ENCODE results near the gene PTPRD.

The PTPRD gene

GRCh38 chr9:8806150-8806549 is 1806.7 kb downstream of the PTPRD start:
- TF ChIP-seq, protein P1, sequence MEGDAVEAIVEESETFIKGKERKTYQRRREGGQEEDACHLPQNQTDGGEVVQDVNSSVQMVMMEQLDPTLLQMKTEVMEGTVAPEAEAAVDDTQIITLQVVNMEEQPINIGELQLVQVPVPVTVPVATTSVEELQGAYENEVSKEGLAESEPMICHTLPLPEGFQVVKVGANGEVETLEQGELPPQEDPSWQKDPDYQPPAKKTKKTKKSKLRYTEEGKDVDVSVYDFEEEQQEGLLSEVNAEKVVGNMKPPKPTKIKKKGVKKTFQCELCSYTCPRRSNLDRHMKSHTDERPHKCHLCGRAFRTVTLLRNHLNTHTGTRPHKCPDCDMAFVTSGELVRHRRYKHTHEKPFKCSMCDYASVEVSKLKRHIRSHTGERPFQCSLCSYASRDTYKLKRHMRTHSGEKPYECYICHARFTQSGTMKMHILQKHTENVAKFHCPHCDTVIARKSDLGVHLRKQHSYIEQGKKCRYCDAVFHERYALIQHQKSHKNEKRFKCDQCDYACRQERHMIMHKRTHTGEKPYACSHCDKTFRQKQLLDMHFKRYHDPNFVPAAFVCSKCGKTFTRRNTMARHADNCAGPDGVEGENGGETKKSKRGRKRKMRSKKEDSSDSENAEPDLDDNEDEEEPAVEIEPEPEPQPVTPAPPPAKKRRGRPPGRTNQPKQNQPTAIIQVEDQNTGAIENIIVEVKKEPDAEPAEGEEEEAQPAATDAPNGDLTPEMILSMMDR (IDR thresholded peaks at IDR 0.05; ENCODE audit: insufficient read depth, low read depth, low read length, missing control alignments), result no peak
- DNase-seq (ENCODE audit: low read depth), result no peak
- H3K4me3 ChIP-seq (ENCODE audit: low read length), result no peak overlapping the region

GRCh38 chr9:8804613-8805012 is 1808.2 kb downstream of the PTPRD start:
- no peak for DNase-seq (ENCODE audit: low read depth)
- H3K4me3 ChIP-seq (ENCODE audit: low read length), result no peak overlapping the region
- TF ChIP-seq, protein P1 (IDR thresholded peaks at IDR 0.05; ENCODE audit: insufficient read depth, low read depth, low read length, missing control alignments), result no peak

GRCh38 chr9:8802242-8802641 is 1810.6 kb downstream of the PTPRD start:
- TF ChIP-seq, protein P1 (IDR thresholded peaks at IDR 0.05; ENCODE audit: insufficient read depth, low read depth, low read length, missing control alignments), result no peak
- peak; percentile 9 for DNase-seq (ENCODE audit: low read depth)
- no peak overlapping the region for H3K4me3 ChIP-seq (ENCODE audit: low read length)

- TF ChIP-seq, protein P1 (IDR thresholded peaks at IDR 0.05; ENCODE audit: insufficient read depth, low read depth, low read length, missing control alignments), result no peak
- H3K4me3 ChIP-seq (ENCODE audit: low read length), result no peak overlapping the region
- DNase-seq (ENCODE audit: low read depth), result no peak
Measured at GRCh38 chr9:8800196-8800595, 1812.6 kb downstream of the PTPRD start.

DNA sequence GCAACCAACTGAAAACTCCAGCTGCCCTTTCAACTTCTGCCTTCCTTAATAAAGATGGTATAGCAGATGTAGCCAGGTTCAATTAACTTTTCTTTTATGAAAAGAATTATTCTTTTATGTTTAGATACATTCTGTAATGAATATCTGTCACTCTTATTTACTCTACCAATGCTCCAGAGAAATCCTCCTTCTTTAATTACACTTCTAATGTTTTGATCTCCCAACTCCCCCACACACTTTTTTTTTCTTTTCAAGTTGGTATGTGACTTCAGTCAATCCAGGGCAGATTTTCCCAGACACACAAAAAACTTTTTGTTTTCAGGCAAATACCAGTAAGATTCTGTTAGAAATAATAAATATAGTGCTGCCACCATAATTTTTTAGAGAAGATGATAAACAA is 1813.2 kb downstream of the PTPRD start:
- no peak overlapping the region for H3K4me3 ChIP-seq (ENCODE audit: low read length)
- DNase-seq (ENCODE audit: low read depth), result no peak
- TF ChIP-seq, protein P1 (IDR thresholded peaks at IDR 0.05; ENCODE audit: insufficient read depth, low read depth, low read length, missing control alignments), result no peak

GRCh38 chr9:8799206-8799605 is 1813.6 kb downstream of the PTPRD start:
- TF ChIP-seq, protein P1 (IDR thresholded peaks at IDR 0.05; ENCODE audit: insufficient read depth, low read depth, low read length, missing control alignments), result no peak
- no peak for DNase-seq (ENCODE audit: low read depth)
- H3K4me3 ChIP-seq (ENCODE audit: low read length), result no peak overlapping the region

- peak; percentile 2 for DNase-seq (ENCODE audit: low read depth)
- TF ChIP-seq, protein P1 (IDR thresholded peaks at IDR 0.05; ENCODE audit: insufficient read depth, low read depth, low read length, missing control alignments), result no peak
- H3K4me3 ChIP-seq (ENCODE audit: low read length), result no peak overlapping the region
Measured at GRCh38 chr9:8784838-8785237, 1828.0 kb downstream of the PTPRD start.

Data from epithelial cell of esophagus (primary cell).